SKM-1 treated with dmso at 0.1 percent for 144 hours (cell line): ENCODE results near the gene NPFFR2.
"Not testable (repeated sequence)": the region's sequence is repeated elsewhere in the genome, so short reads cannot be mapped to it uniquely, and the experiment has no call there.

Source experiments
- DNase-seq: peaks from one replicate; lab custom pipeline; 2025; ENCODE audit not compliant: unreplicated experiment; lab: John Stamatoyannopoulos, UW

NPFFR2 gene

GRCh38 chr4:72111863-72112262 is 80.1 kb downstream of the NPFFR2 start:
- no peak for DNase-seq

GRCh38 chr4:72112514-72113156 is 80.8 kb downstream of the NPFFR2 start:
- DNase-seq = no peak

GRCh38 chr4:72118017-72118416 is 86.2 kb downstream of the NPFFR2 start:
- DNase-seq = no peak

- DNase-seq = no peak
Measured at GRCh38 chr4:72119946-72120345, 88.1 kb downstream of the NPFFR2 start.

- no peak for DNase-seq
Measured at GRCh38 chr4:72128741-72129140, 96.9 kb downstream of the NPFFR2 start.

- no peak for DNase-seq
Measured at GRCh38 chr4:72136429-72136828, 104.6 kb downstream of the NPFFR2 start.

GRCh38 chr4:72139997-72140396 is 108.2 kb downstream of the NPFFR2 start:
- DNase-seq = not testable (repeated sequence)

- no peak for DNase-seq
Measured at GRCh38 chr4:72144241-72144640, 112.4 kb downstream of the NPFFR2 start.

GRCh38 chr4:72152731-72153130 is 120.9 kb downstream of the NPFFR2 start:
- no peak for DNase-seq

GRCh38 chr4:72153634-72154033 is 121.8 kb downstream of the NPFFR2 start:
- DNase-seq = not testable (repeated sequence)

- not testable (repeated sequence) for DNase-seq
Measured at GRCh38 chr4:72169285-72169684, 137.5 kb downstream of the NPFFR2 start.

GRCh38 chr4:72169861-72170260 is 138.1 kb downstream of the NPFFR2 start:
- DNase-seq = no peak

- no peak for DNase-seq
Measured at GRCh38 chr4:72171761-72172160, 140.0 kb downstream of the NPFFR2 start.

- DNase-seq = no peak
Measured at GRCh38 chr4:72179342-72179741, 147.5 kb downstream of the NPFFR2 start.

GRCh38 chr4:72186714-72187113 is 154.9 kb downstream of the NPFFR2 start:
- DNase-seq = no peak

GRCh38 chr4:72194046-72194445 is 162.2 kb downstream of the NPFFR2 start:
- no peak for DNase-seq

- DNase-seq = no peak
Measured at GRCh38 chr4:72194453-72194852, 162.7 kb downstream of the NPFFR2 start.
